Stimulated activated CD8-positive, alpha-beta memory T cell treated with anti-CD3 and anti-CD28 coated beads, Interleukin-4, amount 100 ng/mL, for 4 hours (primary cell): ENCODE data around the gene DENND2A.
"Not testable (repeated sequence)": the region's sequence is repeated elsewhere in the genome, so short reads cannot be mapped to it uniquely, and the experiment has no call there.

Source experiments
- DNase-seq, 2 donors: peaks; one replicate each; pipeline ENCODE4 v3.0.0-alpha.2; 2020; ENCODE audit warnings: low read depth in 2 of 2, low spot score in 1 of 2

Gene DENND2A

DNA sequence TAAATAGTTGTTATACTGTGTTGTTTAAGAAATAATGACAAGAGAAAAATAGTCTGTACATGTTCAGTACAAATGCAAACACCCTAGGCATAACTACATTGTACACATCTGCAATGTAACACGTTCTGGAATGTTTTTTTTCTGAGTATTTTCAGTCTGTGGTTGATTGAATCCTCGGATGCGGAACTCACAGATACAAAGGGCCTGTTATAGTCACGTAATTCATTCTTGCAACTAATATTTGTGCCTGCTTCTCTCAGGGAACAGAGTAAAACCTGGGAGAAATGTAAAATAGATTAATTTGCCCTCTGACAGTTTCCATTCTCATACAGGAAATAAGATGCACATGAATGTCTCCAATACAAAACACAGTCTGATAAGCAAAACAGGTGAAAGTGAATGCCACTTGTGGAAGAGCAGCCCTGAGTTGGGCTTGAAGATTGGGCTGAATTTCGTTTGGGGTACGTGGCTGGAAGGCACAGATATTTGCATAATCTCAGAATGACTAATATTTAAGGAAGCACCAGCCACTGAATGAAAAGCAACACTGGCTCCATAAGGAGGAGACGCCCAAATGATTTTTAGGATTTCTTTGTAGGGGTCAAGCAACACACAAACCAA, 19.1 kb downstream of the DENND2A start:
- DNase-seq = no peak

DNA sequence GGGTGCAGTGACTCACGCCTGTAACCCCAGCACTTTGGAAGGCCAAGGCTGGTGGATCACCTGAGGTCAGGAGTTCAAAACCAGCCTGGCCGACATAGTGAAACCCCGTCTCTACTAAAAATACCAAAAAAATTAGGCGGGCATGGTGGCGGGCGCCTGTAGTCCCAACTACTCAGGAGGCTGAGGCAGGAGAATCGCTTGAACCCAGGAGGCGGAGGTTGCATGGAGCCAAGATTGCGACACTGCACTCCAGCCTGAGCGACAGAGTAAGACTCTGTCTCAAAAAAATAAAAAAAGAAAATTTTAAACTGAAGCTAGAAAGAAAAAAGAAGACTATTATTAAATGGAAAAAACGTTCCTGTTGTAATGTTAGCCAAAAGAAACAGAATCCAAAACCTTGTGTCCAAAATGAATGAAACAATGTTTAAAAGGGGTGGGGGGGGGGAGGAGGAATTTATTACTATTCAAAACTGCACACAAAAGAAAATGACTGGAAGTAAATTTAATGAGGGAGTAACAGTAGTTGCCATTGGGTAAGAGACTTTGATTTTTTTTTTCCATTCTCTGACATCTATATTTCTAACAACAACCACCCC, 20.6 kb downstream of the DENND2A start:
- not testable (repeated sequence) for DNase-seq

DNA sequence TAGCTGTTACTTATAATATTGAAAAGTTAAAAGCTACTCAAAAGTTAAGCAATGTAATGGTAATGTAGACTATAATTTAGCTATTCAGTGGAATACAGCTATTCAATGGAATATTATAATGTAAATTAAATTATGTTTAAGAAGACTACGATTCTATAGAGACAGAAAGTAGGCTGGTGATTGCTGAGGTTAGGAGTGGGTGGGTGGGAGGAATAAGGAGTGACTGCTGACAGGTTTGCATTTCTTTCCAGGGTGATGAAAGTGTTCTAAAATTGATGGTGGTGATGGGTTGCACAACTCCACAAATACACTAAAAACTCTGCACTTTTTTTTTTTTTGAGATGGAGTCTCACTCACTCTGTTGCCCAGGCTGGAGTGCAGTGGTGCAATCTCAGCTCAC, 21.4 kb downstream of the DENND2A start:
- no peak for DNase-seq

DNA sequence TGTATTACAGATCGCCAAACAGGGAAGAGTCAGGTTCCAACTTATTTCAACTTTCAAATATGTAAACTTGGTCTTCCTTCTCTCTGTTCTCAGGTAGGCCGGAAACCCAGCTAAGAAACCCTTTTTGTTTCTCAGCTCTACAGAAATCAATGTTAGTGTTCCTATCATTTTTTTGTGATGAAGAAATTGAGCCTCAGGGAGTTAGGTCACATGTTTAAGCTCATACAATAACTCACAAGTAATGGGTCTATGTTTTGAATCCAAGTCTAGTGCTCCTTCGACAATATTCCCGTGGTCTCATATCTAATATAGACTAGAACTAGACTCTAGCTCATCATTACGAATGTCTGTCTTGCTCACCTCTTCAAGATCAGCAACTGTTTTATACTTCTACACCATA, 22.3 kb downstream of the DENND2A start:
- no peak for DNase-seq

DNA sequence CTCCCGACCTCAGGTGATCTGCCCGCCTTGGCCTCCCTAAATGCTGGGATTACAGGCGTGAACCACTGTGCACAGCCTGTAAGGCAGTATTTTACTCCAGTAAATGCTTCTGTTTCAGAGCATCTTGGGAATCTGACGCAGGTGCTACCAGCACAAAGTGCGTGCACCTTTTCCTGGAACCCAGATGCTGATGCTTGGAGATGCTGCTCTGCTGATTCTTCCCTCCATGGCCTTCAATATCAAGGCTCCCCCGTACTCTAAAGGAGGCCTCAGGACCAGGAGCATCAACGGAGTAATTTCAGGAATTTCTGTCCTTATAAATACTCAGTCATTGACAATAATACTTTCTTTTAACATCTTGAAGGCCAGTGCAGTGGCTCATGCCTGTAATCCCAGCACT, 23.5 kb downstream of the DENND2A start:
- no peak for DNase-seq

DNA sequence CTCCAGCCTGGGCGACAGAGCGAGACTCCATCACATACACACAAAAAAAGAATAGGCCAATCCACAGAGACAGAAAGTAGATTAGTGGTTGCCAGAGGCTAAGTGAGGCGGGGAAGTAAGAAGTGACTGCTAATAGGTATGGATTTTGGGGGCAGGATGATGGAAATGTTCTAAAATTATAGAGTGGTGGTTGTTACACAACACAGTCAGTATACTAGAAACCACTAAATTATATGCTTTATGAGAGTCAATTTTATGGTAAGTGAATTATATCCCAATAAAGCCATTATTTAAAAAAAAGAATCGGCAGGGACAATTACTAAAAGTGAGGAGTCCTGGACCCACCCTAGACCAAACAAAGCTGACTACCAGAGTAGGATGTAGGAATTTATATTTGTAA, 24.3 kb downstream of the DENND2A start:
- DNase-seq = no peak

DNA sequence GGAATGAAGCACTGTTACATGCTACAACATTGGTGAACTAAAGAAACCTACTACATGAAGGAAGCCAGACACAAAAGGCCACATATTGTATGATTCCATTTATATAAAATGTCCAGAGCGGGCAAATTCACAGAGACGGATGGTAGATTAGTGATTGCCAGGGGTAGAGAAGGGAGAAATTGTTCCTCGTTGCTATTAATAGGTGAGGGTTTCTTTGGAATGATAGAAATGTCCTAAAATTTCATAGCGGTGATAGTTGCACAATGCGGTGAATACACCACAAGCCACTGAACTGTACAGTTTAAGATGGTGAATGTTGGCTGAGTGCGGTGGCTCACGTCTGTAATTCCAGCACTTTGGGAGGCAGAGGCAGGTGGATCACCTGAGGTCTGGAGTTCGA, 29.0 kb downstream of the DENND2A start:
- no peak for DNase-seq

DNA sequence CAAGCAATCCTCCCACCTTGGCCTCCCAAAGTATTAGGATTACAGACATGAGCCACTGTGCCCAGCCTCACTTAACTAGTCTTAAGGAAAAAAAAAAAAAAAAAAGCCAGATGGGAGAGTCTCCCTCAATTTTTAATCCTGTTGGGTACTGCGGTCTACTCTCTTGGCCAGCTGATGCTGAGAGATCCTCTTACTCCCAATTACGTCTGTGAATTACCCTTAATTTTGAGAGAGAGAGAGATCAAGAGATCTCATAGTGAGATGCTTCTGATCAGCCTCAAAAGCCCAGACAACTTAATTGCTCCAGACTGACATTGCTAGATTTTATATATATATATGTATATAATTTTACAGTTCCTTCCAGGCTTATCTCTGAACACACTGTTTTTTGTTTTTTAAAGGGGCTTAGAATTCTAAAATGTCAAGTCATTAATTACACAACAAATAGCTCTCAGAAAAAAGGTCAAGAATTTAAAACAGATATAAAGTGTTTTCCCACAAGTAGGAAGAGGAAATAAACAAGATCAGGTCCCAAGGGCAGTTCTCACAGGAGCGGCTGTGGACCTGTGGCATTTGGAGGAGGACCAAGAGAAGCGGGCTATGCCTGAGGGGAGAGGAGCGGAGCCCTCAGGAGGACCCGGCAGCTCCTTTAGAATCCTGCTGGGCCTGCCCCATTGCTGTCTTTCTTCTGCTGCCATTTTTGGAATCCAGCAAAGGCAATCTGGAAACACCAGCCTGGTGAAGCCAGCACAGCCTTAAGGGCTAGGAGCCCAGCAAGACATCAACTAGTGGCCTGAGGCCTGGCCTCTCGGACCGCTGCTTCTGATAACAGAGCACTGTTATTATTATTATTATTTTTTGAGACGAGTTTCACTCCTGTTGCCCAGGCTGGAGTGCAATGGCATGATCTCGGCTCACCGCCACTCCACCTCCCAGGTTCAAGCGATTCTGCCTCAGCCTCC, 30.1 kb downstream of the DENND2A start:
- no peak for DNase-seq

DNA sequence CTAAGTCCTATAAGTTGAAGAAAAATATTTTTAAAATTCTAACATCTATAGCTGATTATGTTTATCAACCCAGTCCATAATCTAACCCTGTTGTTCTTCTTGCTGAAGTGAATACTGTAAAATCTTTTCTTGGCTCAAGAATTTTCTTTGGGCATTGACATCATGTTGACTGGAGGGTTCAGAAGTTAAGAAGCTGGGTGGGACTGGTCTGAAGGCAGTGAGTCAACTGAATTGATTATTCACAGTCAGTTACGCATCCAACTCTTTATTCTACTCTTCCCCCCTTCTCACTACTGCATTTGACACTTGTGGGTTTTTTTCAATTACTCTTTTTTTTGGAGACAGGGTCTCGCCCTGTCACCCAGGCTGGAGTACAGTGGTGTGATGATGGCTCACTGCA, 31.0 kb downstream of the DENND2A start:
- no peak for DNase-seq

DNA sequence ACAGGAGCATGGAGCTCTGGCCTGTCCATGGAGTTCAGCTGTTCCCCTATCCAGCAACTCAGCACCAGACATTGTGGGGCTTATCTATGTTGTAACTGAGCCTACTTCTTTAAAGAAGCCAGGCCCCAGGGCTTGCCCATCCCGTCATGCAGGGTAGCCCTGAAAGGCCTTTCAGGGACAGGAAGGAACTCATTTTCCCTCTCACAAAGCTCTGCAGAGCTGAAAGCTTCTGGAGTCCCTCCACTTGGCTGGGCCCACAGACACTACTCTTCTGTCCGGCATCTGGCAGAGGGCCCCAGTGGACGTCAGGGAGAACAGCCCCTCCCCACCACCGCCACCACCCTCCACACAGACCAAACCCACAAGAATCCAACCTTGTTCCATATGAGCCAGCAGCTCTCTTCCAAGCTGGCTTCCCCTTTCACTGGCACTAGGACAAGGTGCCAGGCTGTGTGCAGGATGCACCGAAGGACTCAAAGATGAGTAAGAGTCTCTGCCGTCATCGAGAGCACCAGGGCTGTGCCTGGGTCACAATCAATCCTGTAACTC, 33.1 kb downstream of the DENND2A start:
- DNase-seq = no peak

DNA sequence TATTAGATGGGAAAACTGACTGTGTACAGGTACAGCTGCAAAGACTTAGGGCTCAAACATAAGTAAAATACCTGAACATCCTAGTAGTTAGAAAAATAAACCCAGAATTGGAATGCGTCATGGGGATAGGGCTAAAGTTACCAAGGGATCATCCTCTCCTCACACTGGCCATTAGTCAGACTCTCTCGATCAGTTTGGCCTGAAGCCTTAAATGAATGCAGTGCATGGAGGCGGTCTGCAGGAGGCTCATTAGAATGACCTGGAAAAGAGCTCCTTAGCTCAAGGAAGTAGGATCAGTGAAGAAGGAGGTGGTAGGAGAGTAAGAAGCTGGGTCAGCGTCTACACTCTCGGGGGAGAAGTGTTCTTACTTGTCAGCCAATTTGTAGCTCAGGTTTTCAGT, 35.3 kb downstream of the DENND2A start:
- no peak for DNase-seq

DNA sequence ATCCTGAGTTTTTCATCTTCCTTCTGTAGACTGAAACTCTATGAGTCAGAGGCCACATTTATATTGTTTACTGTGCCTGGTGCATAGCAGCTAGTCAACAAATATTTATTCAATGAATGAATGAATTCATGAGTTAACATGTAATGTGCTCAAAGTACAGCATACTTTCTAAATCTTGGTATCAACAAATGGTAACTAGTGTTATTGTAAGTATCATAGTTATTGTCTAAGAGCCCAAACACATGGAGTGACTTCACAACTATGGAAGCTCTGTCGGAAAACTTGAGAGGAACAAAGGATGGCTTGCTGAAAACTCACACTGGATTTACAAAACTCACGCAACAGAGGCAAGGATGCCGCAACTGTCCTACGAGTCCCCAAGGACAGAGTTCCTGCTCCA, 35.9 kb downstream of the DENND2A start:
- DNase-seq = no peak

DNA sequence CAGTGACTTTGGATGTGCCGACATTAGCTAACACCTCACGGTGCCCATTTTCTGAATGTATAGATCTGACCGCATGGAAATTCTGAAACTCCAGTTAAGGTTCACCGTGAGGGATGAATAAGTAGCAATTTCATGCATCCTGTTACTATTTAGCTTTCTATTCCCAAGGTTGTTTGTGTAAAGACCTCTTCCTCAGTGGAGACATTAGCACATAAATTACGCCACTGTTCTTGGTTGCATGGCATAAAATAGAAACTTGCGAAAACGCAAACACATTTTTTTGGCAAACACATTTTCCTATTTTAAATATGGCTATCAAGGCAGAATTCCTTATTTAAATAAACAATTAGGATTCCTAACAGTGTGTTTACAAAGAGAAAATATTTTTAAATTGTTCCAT, 36.5 kb downstream of the DENND2A start:
- no peak for DNase-seq

DNA sequence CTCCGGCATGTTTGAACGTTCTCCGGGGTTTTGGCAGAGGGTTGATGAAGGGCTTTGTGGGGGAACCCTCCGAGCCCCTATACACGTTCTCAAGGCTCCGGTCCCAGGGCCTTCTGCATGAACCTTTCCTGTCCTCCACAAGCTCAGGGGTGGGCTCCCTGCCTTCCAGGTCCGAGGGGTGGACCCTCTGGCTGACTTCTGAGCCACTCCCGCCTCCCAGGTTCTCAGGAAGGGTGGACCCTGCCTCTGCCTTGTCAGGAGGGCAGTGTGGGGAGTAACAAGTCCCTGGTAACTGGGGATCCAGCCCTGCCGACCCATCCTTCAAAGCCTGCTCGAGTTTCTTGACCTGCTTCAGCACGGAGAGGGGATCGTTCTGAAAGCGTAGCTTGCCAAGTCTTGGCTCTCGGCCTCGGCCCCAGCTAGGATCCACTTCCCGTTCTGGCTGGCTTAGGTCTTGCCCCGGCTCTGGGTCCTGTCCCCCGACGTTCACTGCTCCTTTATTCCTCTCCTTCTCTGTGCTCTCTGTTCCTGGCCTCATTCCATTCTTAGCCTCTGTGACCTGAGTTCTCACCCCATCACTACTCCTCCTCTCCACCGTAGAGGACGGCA, 38.9 kb downstream of the DENND2A start:
- DNase-seq = no peak

DNA sequence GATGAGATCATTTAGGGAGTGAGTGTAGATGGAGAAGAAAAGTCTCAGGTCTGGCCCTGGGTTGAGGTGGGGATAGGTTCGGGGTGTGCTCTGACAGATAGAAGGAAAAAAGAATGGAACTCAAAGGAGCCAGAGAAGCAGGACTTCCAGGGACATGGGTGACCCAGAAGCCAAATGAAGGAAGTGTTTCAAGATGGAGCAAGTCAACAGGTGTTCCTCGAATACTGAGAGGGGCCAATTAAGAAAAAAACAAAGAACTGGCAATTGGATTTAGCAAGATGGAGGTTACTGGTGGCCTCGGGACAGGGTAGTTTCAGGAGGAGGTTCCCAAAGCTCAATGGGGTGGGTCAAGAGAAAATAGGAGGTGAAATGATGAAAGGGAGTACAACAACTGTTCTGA, 40.3 kb downstream of the DENND2A start:
- no peak for DNase-seq

DNA sequence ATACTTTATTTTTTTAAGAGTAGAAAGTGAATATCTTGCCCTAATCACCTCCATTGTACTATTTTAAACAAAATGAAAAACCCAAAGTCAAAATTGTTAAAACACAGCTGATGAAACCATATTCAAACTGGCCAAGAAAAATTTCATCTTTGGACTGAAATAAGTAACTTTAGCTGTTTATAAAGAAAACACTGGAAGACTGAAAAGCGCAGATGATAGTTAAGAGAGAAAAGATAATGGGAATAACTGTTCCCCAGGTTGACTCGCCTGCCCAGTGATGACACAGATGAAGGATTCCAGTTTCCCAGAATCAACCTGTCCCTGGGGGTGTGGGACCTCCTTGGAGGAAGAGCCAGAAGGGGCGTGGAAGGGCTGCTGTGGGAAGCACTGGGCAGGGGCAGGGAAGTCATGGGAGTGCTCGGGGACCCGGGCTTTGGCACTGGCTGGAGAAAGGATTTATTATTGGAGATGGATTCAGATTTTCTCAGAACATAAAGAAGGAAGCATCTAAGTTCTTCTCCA, 43.1 kb downstream of the DENND2A start:
- no peak for DNase-seq

DNA sequence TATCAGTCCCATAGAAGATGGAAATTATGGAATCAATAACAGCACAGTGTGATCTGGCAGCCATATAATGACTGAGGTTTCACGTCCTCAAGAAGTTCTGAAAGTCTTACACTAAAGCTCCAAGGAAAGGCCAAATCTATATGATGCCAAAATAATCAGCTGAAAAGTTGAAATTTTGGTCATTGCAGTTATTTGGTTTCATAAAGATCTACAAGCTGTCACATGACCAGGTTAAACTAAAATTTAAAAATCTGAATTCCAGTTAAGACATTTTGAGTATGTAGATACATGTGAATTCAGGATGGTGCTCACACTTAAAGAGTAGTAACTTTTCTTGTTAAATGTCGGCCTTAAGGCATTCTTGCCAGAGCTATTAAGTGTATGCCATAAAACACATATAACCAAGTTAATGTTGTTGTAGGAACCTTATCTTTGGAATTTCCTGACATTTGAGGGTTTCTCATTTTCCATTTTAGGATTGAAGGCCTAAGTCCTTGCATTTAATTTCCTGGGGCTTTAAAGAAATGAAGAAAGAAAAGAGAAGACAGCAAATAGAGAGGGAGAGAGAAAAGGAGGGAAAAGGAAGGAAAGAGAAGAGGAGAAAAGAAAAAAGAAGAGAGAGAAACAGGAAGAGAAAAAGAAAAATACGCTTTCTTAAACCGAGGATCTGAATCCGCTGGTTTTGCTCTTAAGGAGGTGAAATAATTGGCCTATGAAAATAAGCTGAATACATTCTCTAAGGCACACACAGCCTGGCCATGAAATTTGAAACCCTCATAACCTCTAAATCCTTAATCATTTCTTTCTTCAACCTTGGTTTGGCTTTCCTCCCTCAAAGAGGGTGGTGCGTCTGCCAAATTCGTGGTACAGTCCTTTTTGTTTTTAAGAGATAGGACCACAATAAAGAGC, 43.8 kb downstream of the DENND2A start:
- no peak for DNase-seq

DNA sequence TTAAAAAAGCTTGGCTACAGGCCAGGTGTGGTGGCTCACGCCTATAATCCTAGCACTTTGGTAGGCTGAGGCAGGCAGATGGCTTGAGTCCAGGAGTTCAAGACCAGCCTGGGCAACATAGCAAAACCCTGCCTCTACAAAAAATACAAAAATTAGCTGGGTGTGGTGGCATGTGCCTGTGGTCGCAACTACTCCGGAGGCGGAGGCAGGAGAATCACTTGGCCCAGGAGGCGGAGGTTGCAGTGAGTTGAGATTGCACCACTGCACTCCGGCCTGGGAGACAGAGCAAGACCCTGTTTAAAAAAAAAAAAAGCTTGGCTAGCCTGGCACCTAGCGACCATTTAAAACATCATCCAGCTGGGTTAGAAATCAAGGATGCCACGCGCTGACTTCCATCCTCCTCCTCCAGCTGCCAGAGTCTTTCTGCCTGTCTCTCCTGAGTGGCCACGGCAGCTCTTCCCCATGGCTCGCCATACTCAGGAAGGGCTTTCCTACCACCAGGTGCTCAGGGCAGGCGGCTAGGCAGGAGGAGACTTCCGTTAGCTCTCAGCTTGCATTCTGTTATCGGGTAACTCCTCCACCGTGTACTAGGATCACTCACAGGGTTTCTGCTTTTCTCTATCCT, 45.0 kb downstream of the DENND2A start:
- no peak for DNase-seq

DNA sequence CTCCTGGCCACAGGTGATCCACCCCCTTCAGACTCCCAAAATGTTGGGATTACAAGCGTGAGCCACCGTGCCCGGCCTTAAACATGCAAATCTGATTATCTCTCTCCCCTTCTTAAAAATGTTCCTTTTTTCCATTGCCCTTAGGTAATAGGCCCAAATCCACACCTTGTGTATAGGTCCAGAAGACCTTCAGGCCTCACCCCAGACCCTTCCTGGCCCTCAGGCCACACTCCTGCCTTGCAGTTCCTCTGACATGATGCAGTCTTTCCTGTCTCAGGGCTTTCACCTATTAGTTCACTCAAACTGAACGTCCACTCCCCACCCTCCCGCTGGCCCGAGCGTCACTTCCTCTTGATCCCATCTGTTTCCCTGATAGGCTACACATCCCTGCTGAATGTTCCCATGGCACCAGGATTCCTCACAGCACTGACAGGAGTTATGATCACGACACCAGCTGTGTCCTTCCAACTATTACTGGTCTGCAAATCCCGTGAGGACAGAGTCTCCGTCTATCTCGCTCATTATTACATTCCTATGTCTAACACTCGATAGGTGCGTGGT, 46.4 kb downstream of the DENND2A start:
- no peak for DNase-seq

DNA sequence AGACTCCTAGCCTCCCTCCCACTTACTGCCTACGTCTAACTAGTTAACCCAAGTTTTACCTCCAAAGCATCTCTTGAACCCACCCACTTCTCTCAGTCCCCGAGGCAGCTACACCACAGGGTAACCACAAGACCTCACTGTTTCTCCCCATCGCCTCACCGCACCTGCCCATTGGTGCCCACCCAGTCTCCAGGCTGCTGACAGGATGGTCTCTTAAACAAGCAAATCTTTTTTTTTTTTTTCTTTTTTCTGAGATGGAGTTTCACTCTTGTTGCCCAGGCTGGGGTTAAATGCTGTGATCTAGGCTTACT, 47.0 kb downstream of the DENND2A start:
- DNase-seq = no peak
